Motor neuron (in vitro differentiated cells): ENCODE results near the gene FHDC1. TPM values are rescaled to one million over a fixed set of nuclear protein-coding genes. Genes with fewer than 3 reads are reported as not detected.

Experiments
- ATAC-seq, 8 experiments: fragments of 200-7000 bp; cut with Tn5 transposase; replicated peaks in 6 of 8; 2 replicates each; pipeline ENCODE4 v1.8.0; 2021; ENCODE audit warnings: mild to moderate bottlenecking in 8 of 8, moderate library complexity in 8 of 8
- H3K27ac ChIP-seq, 2 donors: fragments of 250-450 bp; sonication (Bioruptor Pico); 2 replicates each; pipeline ENCODE4 v1.9.0; 2021; ENCODE audit warnings: antibody characterized with exemption in 2 of 2, mild to moderate bottlenecking in 2 of 2, moderate library complexity in 1 of 2
- H3K4me1 ChIP-seq, 2 donors: fragments of 250-450 bp; sonication (Bioruptor Pico); replicated peaks in 1 of 2; 2 replicates each; pipeline ENCODE4 v1.6.1; 2021; ENCODE audit warnings: antibody characterized with exemption in 2 of 2, mild to moderate bottlenecking in 2 of 2, moderate library complexity in 1 of 2
- H3K4me3 ChIP-seq, 5 donors: fragments of 250-450 bp; sonication (Bioruptor Pico); 2 replicates each; pipeline ENCODE4 v1.9.0; 2021; ENCODE audit warnings: antibody characterized with exemption in 5 of 5, mild to moderate bottlenecking in 5 of 5, moderate library complexity in 4 of 5
- WGBS, 10 experiments: fragments of 450-650 bp; shearing (Covaris generic); methylation state at CpG; one replicate each; pipeline ENCODE4 v1.0.0; 2022; 5-methylcytosine and 5-hydroxymethylcytosine counted together
- in situ Hi-C, 9 experiments: fragments of 400-800 bp; cut with MboI; loops; one replicate each; pipeline ENCODE4 v1.15.0; 2021; ENCODE audit warnings: low sequenced_read_pairs in 9 of 9, low pct_unique_long_range_greater_than_20kb in 2 of 9; ENCODE audit not compliant: unreplicated experiment in 9 of 9
- total RNA-seq, 8 experiments: library from RNA; unstranded; fragments of 300-600 nt; gene quantifications; 2 replicates each; pipeline versions ENCODE4 v1.2.3 to v1.2.4, GENCODE V29; 2022

The FHDC1 gene
- total RNA-seq, 8 experiments from 2014 or later: 1.9 to 14.6 (median 8.5) TPM

GRCh38 chr4:152939621-152940020 is 3.5 kb downstream of the FHDC1 start:
- in situ Hi-C loops: no loop called here

GRCh38 chr4:152940461-152940860 is 4.3 kb downstream of the FHDC1 start:
- no peak for ATAC-seq

More at GRCh38 chr4:152939621-152940020, 3.5 kb downstream of the FHDC1 start:
- H3K4me1 ChIP-seq: peaks cover 5 to 39% of the 10 kb centered on the region in 2 donors
- H3K27ac ChIP-seq: no peak overlapping the region
- whole genome bisulfite sequencing, 10 experiments: 78 to 100% (median 90%) methylated on average over 1 to 2 of the region's 2 CpGs; no CpG with 5 or more reads in 7 of the 10 experiments
- no peak overlapping the region for H3K4me3 ChIP-seq
- ATAC-seq: no peak

GRCh38 chr4:152941411-152941810 is 5.3 kb downstream of the FHDC1 start:
- Histone ChIP-seq H3K4me1 (peaks cover 9 to 44% of the 10 kb centered on the region in 2 donors), H3K27ac (no peak overlapping the region), H3K4me3 (no peak overlapping the region)
- 33 to 100% (median 83%) methylated on average over 1 of the region's 1 CpG; no CpG with 5 or more reads in 5 of the 10 experiments for WGBS, 10 experiments
- in situ Hi-C loops: no loop called here
- no peak for ATAC-seq

More at GRCh38 chr4:152940461-152940860, 4.3 kb downstream of the FHDC1 start:
- Histone ChIP-seq H3K27ac (no peak overlapping the region), H3K4me3 (no peak overlapping the region), H3K4me1 (peaks cover 9 to 39% of the 10 kb centered on the region in 2 donors)
- in situ Hi-C loops: no loop called here
- 80 to 100% (median 94%) methylated on average over 1 to 2 of the region's 2 CpGs; no CpG with 5 or more reads in 3 of the 10 experiments for WGBS, 10 experiments

GRCh38 chr4:152942346-152942745 is 6.2 kb downstream of the FHDC1 start:
- Histone ChIP-seq H3K4me3 (no peak overlapping the region), H3K4me1 (peaks cover 16 to 53% of the 10 kb centered on the region in 2 donors), H3K27ac (no peak overlapping the region)
- in situ Hi-C loops: no loop called here
- ATAC-seq: no peak
- 60 to 100% (median 89%) methylated on average over 1 to 2 of the region's 2 CpGs; no CpG with 5 or more reads in 2 of the 10 experiments for WGBS, 10 experiments

- H3K4me3 ChIP-seq: no peak overlapping the region
- peaks cover 17 to 54% of the 10 kb centered on the region in 2 donors for H3K4me1 ChIP-seq
- peak in 5 of 8 experiments; percentile 16 to 91 (median 32) for ATAC-seq
- 9 to 100% (median 65%) methylated on average over 1 to 5 of the region's 6 CpGs for WGBS, 10 experiments
- no peak overlapping the region for H3K27ac ChIP-seq
- in situ Hi-C loops: no loop called here
These were observed 7.5 kb downstream of the FHDC1 start for GRCh38 chr4:152943672-152944071.

GRCh38 chr4:152944666-152945320 is 8.7 kb downstream of the FHDC1 start:
- no peak overlapping the region for H3K4me3 ChIP-seq
- H3K27ac ChIP-seq: no peak overlapping the region
- H3K4me1 ChIP-seq: peaks cover 17 to 43% of the 10 kb centered on the region in 2 donors
- in situ Hi-C loops: no loop called here
- 0 to 71% (median 62%) methylated on average over 1 to 4 of the region's 4 CpGs; no CpG with 5 or more reads in 3 of the 10 experiments for WGBS, 10 experiments
- no peak for ATAC-seq

- 83 to 100% (median 95%) methylated on average over 1 to 9 of the region's 9 CpGs for WGBS, 10 experiments
- Histone ChIP-seq H3K4me3 (no peak overlapping the region), H3K4me1 (peaks cover 20 to 39% of the 10 kb centered on the region in 2 donors), H3K27ac (no peak overlapping the region)
- in situ Hi-C loops: no loop called here
- no peak for ATAC-seq
These were observed 9.5 kb downstream of the FHDC1 start for GRCh38 chr4:152945639-152946038.

GRCh38 chr4:152946446-152946845 is 10.3 kb downstream of the FHDC1 start:
- WGBS, 10 experiments: 0 to 100% (median 66%) methylated on average over 1 to 3 of the region's 4 CpGs; no CpG with 5 or more reads in 2 of the 10 experiments
- in situ Hi-C loops: no loop called here

GRCh38 chr4:152947311-152947710 is 11.2 kb downstream of the FHDC1 start:
- in situ Hi-C loops: no loop called here
- peak in 1 of 8 experiments; percentile 28 for ATAC-seq
- Histone ChIP-seq H3K27ac (no peak overlapping the region), H3K4me1 (peaks cover 30 to 49% of the 10 kb centered on the region in 2 donors), H3K4me3 (no peak overlapping the region)
- 48 to 100% (median 83%) methylated on average over 1 to 2 of the region's 2 CpGs; no CpG with 5 or more reads in 3 of the 10 experiments for WGBS, 10 experiments

More at GRCh38 chr4:152946446-152946845, 10.3 kb downstream of the FHDC1 start:
- ATAC-seq: peak in 3 of 8 experiments; percentile 22 to 49 (median 35)
- Histone ChIP-seq H3K4me1 (peaks cover 28 to 47% of the 10 kb centered on the region in 2 donors), H3K27ac (no peak overlapping the region), H3K4me3 (no peak overlapping the region)

GRCh38 chr4:152949930-152950329 is 13.8 kb downstream of the FHDC1 start:
- Histone ChIP-seq H3K4me3 (no peak overlapping the region), H3K4me1 (peaks cover 22 to 36% of the 10 kb centered on the region in 2 donors), H3K27ac (no peak overlapping the region)
- WGBS, 10 experiments: 47 to 84% (median 81%) methylated on average over 1 to 8 of the region's 8 CpGs; no CpG with 5 or more reads in 4 of the 10 experiments
- in situ Hi-C loops: no loop called here
- ATAC-seq: no peak

- H3K27ac ChIP-seq: no peak overlapping the region
- no peak overlapping the region for H3K4me3 ChIP-seq
- in situ Hi-C loops: no loop called here
- H3K4me1 ChIP-seq: peaks cover 21 to 34% of the 10 kb centered on the region in 2 donors
- WGBS, 10 experiments: 57 to 83% (median 73%) methylated on average over 2 to 7 of the region's 11 CpGs; no CpG with 5 or more reads in 1 of the 10 experiments
- peak in 2 of 8 experiments; percentile 27 to 41 for ATAC-seq
These were observed 14.5 kb downstream of the FHDC1 start for GRCh38 chr4:152950402-152951274.

- Histone ChIP-seq H3K4me3 (no peak overlapping the region), H3K4me1 (peaks cover 21 to 30% of the 10 kb centered on the region in 2 donors), H3K27ac (no peak overlapping the region)
- WGBS, 10 experiments: 33 to 100% (median 67%) methylated on average over 1 to 3 of the region's 3 CpGs
- in situ Hi-C loops: no loop called here
- no peak for ATAC-seq
These were observed 15.2 kb downstream of the FHDC1 start for GRCh38 chr4:152951348-152951747.

GRCh38 chr4:152953514-152953913 is 17.4 kb downstream of the FHDC1 start:
- Histone ChIP-seq H3K4me1 (peaks cover 24 to 28% of the 10 kb centered on the region in 2 donors), H3K4me3 (no peak overlapping the region), H3K27ac (no peak overlapping the region)
- WGBS, 10 experiments: 25 to 100% (median 94%) methylated on average over 1 to 2 of the region's 3 CpGs; no CpG with 5 or more reads in 1 of the 10 experiments
- no peak for ATAC-seq
- in situ Hi-C loops: no loop called here
